Measurements from ENCODE around the gene MBD5.

Gene MBD5

DNA sequence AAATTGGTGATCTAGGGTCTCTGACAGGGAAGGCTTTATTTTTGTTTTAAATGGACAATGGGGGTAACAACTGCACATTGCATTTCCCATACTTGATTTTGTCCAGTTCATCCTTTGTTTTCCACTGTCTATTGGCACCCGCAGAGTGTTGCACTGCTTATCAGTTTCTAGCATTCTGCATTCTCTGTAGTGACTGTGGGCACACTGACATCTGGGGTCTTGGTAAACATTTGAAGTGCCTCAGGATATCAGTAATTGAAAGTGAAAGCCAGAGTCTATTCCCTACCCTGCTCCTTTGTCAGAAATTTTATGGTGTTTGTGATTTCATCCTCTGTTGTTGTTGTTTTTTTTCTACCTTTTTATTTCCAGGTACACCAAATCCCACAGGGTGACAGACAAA, 491.6 kb downstream of the MBD5 start:
- TF ChIP-seq, protein P1, sequence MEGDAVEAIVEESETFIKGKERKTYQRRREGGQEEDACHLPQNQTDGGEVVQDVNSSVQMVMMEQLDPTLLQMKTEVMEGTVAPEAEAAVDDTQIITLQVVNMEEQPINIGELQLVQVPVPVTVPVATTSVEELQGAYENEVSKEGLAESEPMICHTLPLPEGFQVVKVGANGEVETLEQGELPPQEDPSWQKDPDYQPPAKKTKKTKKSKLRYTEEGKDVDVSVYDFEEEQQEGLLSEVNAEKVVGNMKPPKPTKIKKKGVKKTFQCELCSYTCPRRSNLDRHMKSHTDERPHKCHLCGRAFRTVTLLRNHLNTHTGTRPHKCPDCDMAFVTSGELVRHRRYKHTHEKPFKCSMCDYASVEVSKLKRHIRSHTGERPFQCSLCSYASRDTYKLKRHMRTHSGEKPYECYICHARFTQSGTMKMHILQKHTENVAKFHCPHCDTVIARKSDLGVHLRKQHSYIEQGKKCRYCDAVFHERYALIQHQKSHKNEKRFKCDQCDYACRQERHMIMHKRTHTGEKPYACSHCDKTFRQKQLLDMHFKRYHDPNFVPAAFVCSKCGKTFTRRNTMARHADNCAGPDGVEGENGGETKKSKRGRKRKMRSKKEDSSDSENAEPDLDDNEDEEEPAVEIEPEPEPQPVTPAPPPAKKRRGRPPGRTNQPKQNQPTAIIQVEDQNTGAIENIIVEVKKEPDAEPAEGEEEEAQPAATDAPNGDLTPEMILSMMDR (conservative IDR thresholded peaks at IDR 0.05; ENCODE audit: low read depth, low read length), result no peak
- no peak for DNase-seq (ENCODE audit: low read depth)
- H3K4me3 ChIP-seq (ENCODE audit: low read depth, low read length), result no peak overlapping the region

DNA sequence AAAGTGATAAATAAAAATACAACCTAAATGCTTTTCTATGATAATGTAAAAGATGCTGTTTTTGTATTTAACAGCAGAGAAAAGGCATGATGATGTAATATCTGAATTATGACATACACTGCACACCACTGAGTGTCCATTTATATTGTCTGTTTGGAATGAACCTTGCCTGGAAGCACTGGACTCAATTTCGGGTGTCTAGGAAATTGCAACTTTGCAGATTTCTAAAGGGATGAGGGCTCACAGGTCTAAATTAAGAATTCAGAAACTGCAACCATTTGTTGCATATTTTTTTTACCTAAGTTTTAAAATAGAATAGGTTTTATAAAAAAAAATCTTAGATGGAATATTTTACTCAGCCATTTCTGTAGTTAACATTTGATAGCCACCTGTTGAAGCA, 492.5 kb downstream of the MBD5 start:
- TF ChIP-seq, protein P1 (conservative IDR thresholded peaks at IDR 0.05; ENCODE audit: low read depth, low read length), result no peak
- no peak for DNase-seq (ENCODE audit: low read depth)
- no peak overlapping the region for H3K4me3 ChIP-seq (ENCODE audit: low read depth, low read length)

DNA sequence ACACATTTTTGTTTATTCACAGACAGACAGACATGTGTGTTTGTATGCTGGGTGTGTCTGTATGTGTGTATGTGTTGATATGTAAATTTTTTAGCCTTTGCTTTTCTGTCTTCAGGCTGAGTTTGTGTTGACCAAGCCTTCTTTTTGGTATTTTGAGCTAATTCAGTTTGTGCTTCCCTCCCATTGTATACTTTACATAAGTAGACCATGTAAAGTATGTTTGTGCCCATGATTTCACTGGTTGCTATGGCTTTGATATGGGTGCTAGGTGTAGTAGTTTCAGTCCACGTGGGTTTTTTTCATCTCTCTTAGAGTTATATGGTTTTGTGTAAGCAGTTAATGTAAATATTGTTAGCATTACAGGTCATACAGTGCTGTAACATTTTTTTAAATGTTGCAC, 494.2 kb downstream of the MBD5 start:
- no peak overlapping the region for H3K4me3 ChIP-seq (ENCODE audit: low read depth, low read length)
- TF ChIP-seq, protein P1 (conservative IDR thresholded peaks at IDR 0.05; ENCODE audit: low read depth, low read length), result no peak

DNA sequence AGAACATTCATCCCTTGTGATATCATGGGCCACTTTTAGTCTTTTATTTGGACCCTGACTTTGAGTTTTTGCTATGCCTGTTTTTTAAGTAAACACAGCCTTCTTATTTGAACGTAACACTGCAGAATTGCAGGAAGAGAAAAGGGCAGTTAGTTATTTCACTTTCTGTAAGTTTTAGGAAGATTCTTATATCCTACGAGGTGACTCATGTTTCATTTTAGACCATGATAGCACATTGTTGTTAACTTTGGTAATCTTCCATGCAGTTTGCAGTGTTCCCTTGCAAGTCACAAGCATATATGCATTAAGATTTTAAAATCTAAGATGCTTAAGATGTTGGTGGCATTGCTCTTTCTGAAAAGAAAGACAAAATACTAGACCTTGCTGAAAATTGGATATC, 495.1 kb downstream of the MBD5 start:
- no peak overlapping the region for H3K4me3 ChIP-seq (ENCODE audit: low read depth, low read length)
- DNase-seq (ENCODE audit: low read depth), result peak; percentile 60
- TF ChIP-seq, protein P1 (conservative IDR thresholded peaks at IDR 0.05; ENCODE audit: low read depth, low read length), result no peak

More for the DNA sequence above, 494.2 kb downstream of the MBD5 start:
- no peak for DNase-seq (ENCODE audit: low read depth)

DNA sequence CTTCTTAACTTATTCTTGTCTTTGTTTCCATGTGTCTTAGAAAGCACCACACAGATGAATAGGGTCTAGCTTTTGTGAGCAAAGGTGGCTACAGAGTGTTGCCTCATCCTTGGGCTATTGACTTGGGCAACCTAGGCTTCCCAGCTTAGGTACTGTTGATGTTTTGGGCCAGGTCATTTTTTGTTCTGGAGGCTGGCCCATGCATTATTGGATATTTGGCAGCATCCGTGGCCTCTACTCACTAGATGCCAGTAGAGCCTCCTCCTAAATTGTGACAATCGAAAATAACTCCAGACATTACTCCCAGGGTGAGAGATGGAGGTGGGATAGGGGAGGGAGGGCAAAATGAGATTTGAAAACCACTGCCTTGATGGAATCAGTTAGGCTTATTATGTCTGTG, 496.4 kb downstream of the MBD5 start:
- no peak for DNase-seq (ENCODE audit: low read depth)
- TF ChIP-seq, protein P1 (conservative IDR thresholded peaks at IDR 0.05; ENCODE audit: low read depth, low read length), result no peak
- H3K4me3 ChIP-seq (ENCODE audit: low read depth, low read length), result no peak overlapping the region

DNA sequence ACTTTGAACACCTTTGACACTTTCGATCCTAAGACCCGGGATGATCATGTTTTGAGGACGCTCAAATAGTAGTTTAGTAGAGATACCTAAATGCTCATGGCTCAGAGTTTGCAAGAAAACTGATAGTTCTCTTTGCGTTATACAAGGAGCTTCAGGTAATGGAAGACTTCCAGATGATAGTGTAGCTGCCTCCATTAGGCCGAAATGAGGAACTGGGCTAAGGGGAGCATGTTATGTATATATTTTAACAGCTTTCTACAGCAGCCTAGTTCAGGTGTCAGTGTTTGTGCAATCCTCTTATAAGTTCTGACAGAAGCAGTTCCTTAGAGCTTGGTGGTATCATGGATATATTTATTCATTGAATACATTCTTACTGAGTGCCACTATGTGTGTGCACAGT, 496.9 kb downstream of the MBD5 start:
- TF ChIP-seq, protein P1 (conservative IDR thresholded peaks at IDR 0.05; ENCODE audit: low read depth, low read length), result no peak
- no peak overlapping the region for H3K4me3 ChIP-seq (ENCODE audit: low read depth, low read length)
- DNase-seq (ENCODE audit: low read depth), result no peak

DNA sequence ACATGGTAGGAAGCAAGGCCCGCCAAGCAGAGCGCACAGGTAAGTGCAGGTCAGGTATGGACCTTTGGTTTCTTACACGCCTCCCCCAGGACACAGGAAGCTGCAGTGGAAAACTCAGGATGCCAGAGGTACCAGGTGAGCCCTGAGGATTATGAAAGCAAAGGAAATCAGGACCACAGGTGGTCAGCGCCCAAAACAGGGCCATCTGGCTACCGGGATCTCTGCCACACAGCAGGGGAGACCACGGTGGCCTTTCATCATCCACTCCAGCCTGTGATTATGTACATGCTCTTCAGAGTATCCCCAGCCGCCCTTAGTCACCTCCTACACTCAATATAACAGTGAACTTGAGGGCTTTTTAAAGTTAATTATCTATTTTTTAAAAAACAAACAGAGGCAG, 498.1 kb downstream of the MBD5 start:
- DNase-seq (ENCODE audit: low read depth), result no peak
- TF ChIP-seq, protein P1 (conservative IDR thresholded peaks at IDR 0.05; ENCODE audit: low read depth, low read length), result no peak
- H3K4me3 ChIP-seq (ENCODE audit: low read depth, low read length), result no peak overlapping the region

All from choroid plexus epithelial cell (primary cell).